ENCODE data around the gene GGT1.
"Not testable (repeated sequence)": the region's sequence is repeated elsewhere in the genome, so short reads cannot be mapped to it uniquely, and the experiment has no call there.

- TF ChIP-seq CTCF, EZH2phosphoT487 (IDR thresholded peaks at IDR 0.05): not testable (repeated sequence)
Measured at GRCh38 chr22:24609888-24610287, 6.9 kb downstream of the GGT1 start.
